ENCODE results near the gene CTDP1. TPM values are rescaled to one million over a fixed set of nuclear protein-coding genes. Genes with fewer than 3 reads are reported as not detected.

Gene CTDP1
- total RNA-seq, 2 experiments from 2014 or later: 11.9 to 15.4 TPM

DNA sequence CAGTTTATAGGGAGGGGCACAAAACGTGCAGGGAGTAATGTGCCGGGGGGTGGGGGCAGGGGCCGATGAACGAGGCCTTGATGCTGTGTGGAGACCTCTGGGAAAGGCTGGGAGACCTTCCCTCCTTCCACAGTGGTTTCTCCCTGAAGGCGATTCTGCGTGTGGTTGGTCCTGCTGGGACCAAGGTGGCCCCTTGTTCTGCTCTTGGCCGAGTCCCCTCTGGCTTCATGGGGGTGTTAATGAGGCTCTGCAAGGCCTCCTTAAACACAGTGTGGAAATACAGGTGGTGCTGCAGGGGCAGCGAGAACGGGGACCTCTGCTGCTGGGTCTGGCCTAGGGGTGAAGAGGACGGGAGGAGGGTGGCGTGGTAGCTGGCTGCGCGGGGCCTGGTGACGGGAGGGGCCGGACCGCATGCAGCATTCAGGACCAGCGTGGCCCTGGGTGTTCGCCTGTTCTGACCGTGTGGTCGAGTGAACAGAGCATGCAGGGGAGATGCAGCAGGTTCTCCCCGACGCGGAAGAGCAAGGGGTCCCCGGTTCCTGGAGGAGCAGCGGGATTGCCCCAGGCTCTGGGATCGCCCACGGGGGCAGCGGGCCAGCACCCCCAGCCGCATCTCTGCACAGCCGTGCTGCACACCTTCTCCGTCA, 76.0 kb downstream of the CTDP1 start:
- Histone ChIP-seq H3K4me2 (ENCODE audit: low read length) (no peak overlapping the region), H2AFZ (ENCODE audit: low read length) (no peak overlapping the region), H3K4me1 (ENCODE audit: insufficient read depth, low read length, poor library complexity, severe bottlenecking) (no peaks in the 10 kb centered on the region), H3K9me3 (ENCODE audit: low read length) (no peaks in the 10 kb centered on the region), H3K36me3 (ENCODE audit: insufficient read depth, low read length) (no peaks in the 10 kb centered on the region; the same call in 1 of the 2 replicates), H4K20me1 (ENCODE audit: insufficient read depth, low read length) (no peaks in the 10 kb centered on the region), H3K9me2 (ENCODE audit: insufficient read depth, low read length) (no peaks in the 10 kb centered on the region), H3K79me2 (ENCODE audit: insufficient read depth, low read depth, low read length) (no peaks in the 10 kb centered on the region), H3K4me3 (ENCODE audit: low read depth, low read length, poor library complexity, severe bottlenecking) (no peak overlapping the region), H3K27ac (ENCODE audit: low read depth, low read length, poor library complexity, severe bottlenecking) (no peak overlapping the region)
- POLR2A ChIA-PET: no interaction called here
- CTCF ChIA-PET (ENCODE audit: unreplicated experiment): no interaction called here
- TF ChIP-seq EZH2phosphoT487 (IDR thresholded peaks at IDR 0.05; ENCODE audit: borderline replicate concordance, low read depth, low read length): no peak
- intact Hi-C loops (cut with micrococcal nuclease; ENCODE audit: unreplicated experiment): no loop called here
- no TSS peak for BruUV-seq (replicated peaks)
- DNase-seq (ENCODE audit: low spot score): no peak

GRCh38 chr18:79756143-79756500, 76.5 kb downstream of the CTDP1 start:
- Histone ChIP-seq H3K9me2 (ENCODE audit: insufficient read depth, low read length) (no peaks in the 10 kb centered on the region), H3K4me3 (ENCODE audit: low read depth, low read length, poor library complexity, severe bottlenecking) (no peak overlapping the region), H2AFZ (ENCODE audit: low read length) (no peak overlapping the region), H3K79me2 (ENCODE audit: insufficient read depth, low read depth, low read length) (no peaks in the 10 kb centered on the region), H4K20me1 (ENCODE audit: insufficient read depth, low read length) (no peaks in the 10 kb centered on the region), H3K4me1 (ENCODE audit: insufficient read depth, low read length, poor library complexity, severe bottlenecking) (no peaks in the 10 kb centered on the region), H3K36me3 (ENCODE audit: insufficient read depth, low read length) (no peaks in the 10 kb centered on the region; the same call in 1 of the 2 replicates), H3K4me2 (ENCODE audit: low read length) (no peak overlapping the region), H3K9me3 (ENCODE audit: low read length) (no peaks in the 10 kb centered on the region), H3K27ac (ENCODE audit: low read depth, low read length, poor library complexity, severe bottlenecking) (no peak overlapping the region)
- ChIA-PET POLR2A (no interaction called here), CTCF (ENCODE audit: unreplicated experiment) (no interaction called here)
- no peak for DNase-seq (ENCODE audit: low spot score)
- no TSS peak for BruUV-seq (replicated peaks)
- intact Hi-C loops (cut with micrococcal nuclease; ENCODE audit: unreplicated experiment): no loop called here
- TF ChIP-seq EZH2phosphoT487 (IDR thresholded peaks at IDR 0.05; ENCODE audit: borderline replicate concordance, low read depth, low read length): no peak

- Histone ChIP-seq H2AFZ (ENCODE audit: low read length) (no peak overlapping the region), H3K79me2 (ENCODE audit: insufficient read depth, low read depth, low read length) (no peaks in the 10 kb centered on the region), H3K9me2 (ENCODE audit: insufficient read depth, low read length) (no peaks in the 10 kb centered on the region), H3K36me3 (ENCODE audit: insufficient read depth, low read length) (no peaks in the 10 kb centered on the region; the same call in 1 of the 2 replicates), H3K9me3 (ENCODE audit: low read length) (no peaks in the 10 kb centered on the region), H3K27ac (ENCODE audit: low read depth, low read length, poor library complexity, severe bottlenecking) (no peak overlapping the region), H3K4me1 (ENCODE audit: insufficient read depth, low read length, poor library complexity, severe bottlenecking) (no peaks in the 10 kb centered on the region), H3K4me3 (ENCODE audit: low read depth, low read length, poor library complexity, severe bottlenecking) (no peak overlapping the region), H3K4me2 (ENCODE audit: low read length) (no peak overlapping the region), H4K20me1 (ENCODE audit: insufficient read depth, low read length) (no peaks in the 10 kb centered on the region)
- CTCF ChIA-PET (ENCODE audit: unreplicated experiment): no interaction called here
- DNase-seq (ENCODE audit: low spot score): no peak
- intact Hi-C loops (cut with micrococcal nuclease; ENCODE audit: unreplicated experiment): no loop called here
- BruUV-seq (replicated peaks): no TSS peak
- TF ChIP-seq, protein P1, sequence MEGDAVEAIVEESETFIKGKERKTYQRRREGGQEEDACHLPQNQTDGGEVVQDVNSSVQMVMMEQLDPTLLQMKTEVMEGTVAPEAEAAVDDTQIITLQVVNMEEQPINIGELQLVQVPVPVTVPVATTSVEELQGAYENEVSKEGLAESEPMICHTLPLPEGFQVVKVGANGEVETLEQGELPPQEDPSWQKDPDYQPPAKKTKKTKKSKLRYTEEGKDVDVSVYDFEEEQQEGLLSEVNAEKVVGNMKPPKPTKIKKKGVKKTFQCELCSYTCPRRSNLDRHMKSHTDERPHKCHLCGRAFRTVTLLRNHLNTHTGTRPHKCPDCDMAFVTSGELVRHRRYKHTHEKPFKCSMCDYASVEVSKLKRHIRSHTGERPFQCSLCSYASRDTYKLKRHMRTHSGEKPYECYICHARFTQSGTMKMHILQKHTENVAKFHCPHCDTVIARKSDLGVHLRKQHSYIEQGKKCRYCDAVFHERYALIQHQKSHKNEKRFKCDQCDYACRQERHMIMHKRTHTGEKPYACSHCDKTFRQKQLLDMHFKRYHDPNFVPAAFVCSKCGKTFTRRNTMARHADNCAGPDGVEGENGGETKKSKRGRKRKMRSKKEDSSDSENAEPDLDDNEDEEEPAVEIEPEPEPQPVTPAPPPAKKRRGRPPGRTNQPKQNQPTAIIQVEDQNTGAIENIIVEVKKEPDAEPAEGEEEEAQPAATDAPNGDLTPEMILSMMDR (conservative IDR thresholded peaks at IDR 0.05; ENCODE audit: low read length): no peak
- no peak for TF ChIP-seq EZH2phosphoT487 (IDR thresholded peaks at IDR 0.05; ENCODE audit: borderline replicate concordance, low read depth, low read length)
- POLR2A ChIA-PET: no interaction called here
Observed at GRCh38 chr18:79756826-79757225, 77.2 kb downstream of the CTDP1 start.

DNA sequence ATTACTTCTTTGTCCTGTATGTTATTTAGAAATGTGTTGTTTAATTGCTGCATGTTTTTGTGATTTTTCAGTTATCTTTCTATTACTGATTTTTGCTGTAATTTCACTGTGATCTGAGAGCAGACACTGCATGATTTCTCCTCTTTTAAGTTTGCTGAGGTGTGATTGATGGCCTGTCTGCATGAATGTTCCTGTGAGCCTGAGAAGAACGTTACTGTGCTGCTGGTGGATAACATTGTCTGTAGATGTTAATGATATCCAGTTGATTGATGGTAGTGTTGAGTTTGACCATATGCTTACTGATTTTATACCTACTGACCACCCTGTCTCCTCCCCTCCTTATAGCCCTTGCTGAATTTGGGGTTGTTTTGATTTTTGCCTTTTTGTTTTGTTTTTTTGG, 80.7 kb downstream of the CTDP1 start:
- Histone ChIP-seq H3K9me3 (ENCODE audit: low read length) (no peaks in the 10 kb centered on the region), H2AFZ (ENCODE audit: low read length) (no peak overlapping the region), H3K27ac (ENCODE audit: low read depth, low read length, poor library complexity, severe bottlenecking) (no peak overlapping the region), H3K4me2 (ENCODE audit: low read length) (no peak overlapping the region), H3K4me1 (ENCODE audit: insufficient read depth, low read length, poor library complexity, severe bottlenecking) (no peaks in the 10 kb centered on the region), H3K36me3 (ENCODE audit: insufficient read depth, low read length) (no peaks in the 10 kb centered on the region), H3K4me3 (ENCODE audit: low read depth, low read length, poor library complexity, severe bottlenecking) (no peak overlapping the region), H3K9me2 (ENCODE audit: insufficient read depth, low read length) (no peaks in the 10 kb centered on the region), H3K79me2 (ENCODE audit: insufficient read depth, low read depth, low read length) (no peaks in the 10 kb centered on the region), H4K20me1 (ENCODE audit: insufficient read depth, low read length) (no peaks in the 10 kb centered on the region)
- CTCF ChIA-PET (ENCODE audit: unreplicated experiment): no interaction called here
- no peak for TF ChIP-seq EZH2phosphoT487 (IDR thresholded peaks at IDR 0.05; ENCODE audit: borderline replicate concordance, low read depth, low read length)
- TF ChIP-seq, protein P1 (conservative IDR thresholded peaks at IDR 0.05; ENCODE audit: low read length): no peak
- intact Hi-C loops (cut with micrococcal nuclease; ENCODE audit: unreplicated experiment): no loop called here
- BruUV-seq (replicated peaks): no TSS peak
- POLR2A ChIA-PET: no interaction called here
- DNase-seq (ENCODE audit: low spot score): no peak
